GM21576 (cell line): ENCODE measurements around the gene FCRL1.

Experiments used
- ATAC-seq: cut with Tn5 transposase; IDR thresholded peaks from one replicate; pipeline ENCODE4 v1.9.1; 2021; ENCODE audit warnings: mild to moderate bottlenecking, moderate library complexity; ENCODE audit not compliant: unreplicated experiment

The FCRL1 gene, protein sequence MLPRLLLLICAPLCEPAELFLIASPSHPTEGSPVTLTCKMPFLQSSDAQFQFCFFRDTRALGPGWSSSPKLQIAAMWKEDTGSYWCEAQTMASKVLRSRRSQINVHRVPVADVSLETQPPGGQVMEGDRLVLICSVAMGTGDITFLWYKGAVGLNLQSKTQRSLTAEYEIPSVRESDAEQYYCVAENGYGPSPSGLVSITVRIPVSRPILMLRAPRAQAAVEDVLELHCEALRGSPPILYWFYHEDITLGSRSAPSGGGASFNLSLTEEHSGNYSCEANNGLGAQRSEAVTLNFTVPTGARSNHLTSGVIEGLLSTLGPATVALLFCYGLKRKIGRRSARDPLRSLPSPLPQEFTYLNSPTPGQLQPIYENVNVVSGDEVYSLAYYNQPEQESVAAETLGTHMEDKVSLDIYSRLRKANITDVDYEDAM

DNA sequence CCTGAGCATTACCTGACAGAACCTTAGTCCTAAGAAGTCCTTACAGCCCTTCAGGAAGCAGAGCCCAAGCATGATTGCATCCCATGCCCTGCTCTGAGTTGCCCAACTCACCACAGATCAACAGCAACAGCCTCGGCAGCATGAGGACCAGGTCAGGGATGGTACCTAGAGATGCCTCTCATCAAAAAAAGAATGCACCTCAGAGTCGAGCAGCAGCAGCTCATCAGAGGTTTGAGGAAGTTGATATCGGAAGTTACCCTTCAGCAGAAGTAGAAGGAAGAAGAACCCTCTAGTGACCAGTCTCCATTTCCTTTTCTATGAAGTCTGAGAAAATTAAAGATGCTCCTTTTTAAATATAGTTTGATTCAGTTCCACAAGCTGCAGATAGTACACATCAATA, at the start of gene FCRL1:
Gene FCRL1 (minus strand): TSS at position 225 of the 400 bp plus-strand sequence. CDS start 83 bp downstream, at position 142.
- no peak for ATAC-seq

DNA sequence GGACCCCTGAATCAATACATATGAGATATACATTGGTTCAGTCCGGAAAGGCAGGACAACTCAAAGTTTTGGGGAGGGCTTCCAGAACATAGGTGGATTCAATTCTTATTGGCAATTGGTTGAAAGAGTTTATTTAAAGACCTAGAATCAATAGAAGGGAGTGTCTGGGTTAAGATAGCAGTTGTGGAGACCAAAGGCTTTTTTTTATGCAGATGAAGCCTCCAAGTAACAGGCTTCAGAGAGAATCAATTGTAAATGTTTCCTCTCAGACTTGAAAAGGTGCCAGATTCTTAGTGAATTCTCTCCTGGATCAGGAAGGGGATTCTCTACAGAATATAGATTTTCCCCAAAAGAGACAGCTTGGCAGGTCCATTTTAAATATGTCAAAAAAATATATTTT, 48.7 kb upstream of the FCRL1 start:
- no peak for ATAC-seq

DNA sequence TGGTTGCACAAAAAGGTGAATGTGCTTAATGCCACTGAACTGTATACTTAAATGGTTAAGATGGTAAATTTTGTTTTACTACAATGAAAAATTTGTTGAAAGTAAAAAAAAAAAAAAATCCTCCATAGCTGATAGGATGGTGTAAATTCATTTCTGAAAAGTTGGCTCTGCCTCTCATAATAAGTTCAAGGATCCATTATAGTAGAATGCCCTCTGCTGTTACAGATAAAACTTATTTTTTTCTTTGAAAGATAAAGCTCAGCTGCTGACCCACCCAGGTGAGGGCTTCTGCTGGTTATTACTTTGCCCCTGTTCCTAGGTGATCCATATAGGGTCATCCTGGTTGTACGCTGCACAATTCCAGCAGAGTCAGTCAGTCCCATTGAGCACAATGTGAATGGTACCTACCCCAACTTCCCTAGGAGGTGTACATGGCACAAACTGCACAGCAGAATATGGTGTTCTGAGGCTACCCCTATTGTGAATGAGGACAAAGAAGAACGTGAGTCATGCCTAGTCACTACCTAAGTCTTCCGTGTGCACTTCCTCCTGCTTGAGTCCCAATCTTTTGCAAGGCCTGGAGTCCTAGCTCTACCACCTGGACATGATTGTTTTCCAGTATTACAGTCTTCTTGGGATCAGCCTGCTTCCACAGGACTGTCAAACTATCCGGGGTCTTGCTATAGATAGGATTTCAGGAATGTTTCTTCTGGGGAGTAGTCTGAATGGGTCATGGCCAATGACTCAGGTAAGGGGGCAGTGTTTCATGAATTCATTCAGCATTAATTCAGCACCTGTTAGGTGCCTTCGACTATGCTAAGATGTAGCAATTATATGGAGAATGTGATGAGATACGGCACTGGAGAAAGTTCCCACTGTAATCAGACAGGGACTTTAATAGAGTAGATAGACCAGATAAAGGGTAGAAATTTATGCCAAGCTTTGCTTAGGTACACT, 42.5 kb upstream of the FCRL1 start:
- no peak for ATAC-seq

DNA sequence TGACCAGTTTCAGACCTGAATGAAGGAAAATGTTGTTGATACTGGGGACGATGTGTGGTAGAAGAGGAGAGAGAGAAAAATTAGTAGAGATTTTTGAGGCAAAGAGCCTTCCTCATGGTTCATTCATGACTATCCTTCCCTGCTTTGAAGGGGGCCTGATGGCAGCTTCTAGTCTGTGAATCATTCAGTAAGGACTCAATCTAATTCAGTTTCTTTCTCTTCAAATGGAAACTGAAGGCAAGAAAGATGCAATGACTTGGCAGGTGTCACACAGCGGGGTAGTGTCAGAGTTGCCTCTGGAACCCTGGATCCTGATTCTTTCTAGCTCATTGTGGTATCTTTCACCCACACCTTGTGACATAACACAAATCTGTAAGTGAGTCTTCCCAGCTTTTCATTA, 36.6 kb upstream of the FCRL1 start:
- no peak for ATAC-seq

DNA sequence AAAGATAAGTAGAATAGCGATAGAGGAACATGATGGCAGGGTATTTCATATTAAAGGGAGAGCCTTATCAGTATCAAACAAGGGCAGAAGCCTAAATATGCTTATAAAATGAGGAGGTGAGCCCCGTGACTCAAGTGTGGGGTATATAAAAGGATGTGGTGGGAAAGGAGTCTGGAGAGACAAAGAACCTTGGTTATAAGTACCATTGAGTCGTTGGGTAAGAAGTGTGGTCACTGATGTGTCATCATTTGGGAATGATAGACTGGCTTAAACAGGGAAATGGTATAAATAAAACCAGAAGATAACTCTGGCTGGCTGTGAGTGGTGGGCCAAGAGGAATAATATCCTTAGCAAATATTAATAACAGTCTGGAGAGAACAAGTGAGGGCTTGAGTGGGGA, 32.6 kb upstream of the FCRL1 start:
- ATAC-seq, result no peak

DNA sequence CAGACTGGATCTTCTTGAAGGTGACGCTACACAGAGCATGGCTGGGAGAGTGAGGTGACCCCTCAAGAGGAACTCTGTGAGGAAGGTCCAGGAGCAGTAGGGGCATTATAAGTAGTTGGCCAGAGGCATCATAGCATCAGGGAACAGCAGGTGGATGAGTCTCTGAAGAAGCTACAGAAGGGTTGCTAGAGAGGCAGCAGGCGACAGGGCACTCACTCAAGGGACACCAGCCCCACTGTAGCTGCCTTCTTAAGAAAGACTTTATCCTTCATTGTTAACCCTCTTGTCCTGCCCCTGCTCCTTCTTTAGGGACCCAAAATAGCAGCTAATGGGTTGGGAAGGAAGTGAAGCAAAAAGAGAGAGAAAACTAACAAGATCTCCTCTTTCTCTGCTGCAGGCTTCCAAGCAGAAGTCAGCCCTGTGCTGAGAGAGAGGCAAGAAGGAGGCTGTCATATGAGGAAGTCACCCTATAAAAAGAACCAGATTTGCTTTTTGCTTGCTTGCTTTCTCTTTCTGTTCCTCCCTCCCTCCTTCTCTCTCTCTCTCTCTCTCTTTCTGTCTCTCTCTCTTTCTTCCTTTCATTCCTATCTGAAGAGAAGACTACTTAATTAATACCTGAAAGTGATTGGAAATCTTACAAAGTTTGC, 29.4 kb upstream of the FCRL1 start:
- ATAC-seq, result peak; percentile 79

DNA sequence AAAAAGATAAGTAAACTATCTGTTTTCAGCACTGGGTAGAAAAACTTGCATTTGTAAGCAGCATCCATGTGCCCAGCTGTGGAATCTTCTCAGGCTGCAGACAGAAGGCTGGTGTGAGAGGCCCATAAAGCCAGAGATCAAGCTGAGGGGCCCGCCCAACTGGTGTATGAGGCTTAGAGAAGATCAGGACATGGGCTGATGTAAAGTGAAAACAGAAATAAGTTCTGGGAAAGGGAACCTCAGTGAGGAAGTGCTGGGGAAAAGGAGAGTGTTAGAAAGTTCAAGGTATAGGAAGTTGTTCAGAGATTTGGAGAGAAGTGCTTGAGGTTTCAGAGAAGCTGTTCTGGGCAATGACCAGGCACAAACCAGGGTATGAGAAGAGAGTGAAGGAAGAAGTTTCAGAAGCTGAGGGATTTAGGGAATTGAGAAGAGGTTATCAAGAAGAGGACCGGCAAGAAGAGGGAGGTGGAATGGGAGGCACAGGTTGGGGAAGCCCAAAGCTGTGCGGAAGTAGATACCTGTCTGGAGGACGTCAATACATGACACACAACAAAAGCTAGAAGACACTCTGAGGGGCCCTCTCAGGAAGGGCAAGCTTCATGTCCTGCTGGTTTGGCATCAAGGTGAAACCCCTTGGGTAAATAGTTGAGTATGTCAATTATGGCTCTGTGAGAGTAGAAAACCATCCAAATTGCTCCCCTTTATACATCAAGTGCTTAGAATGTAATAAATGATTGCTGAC, 24.3 kb upstream of the FCRL1 start:
- no peak for ATAC-seq

DNA sequence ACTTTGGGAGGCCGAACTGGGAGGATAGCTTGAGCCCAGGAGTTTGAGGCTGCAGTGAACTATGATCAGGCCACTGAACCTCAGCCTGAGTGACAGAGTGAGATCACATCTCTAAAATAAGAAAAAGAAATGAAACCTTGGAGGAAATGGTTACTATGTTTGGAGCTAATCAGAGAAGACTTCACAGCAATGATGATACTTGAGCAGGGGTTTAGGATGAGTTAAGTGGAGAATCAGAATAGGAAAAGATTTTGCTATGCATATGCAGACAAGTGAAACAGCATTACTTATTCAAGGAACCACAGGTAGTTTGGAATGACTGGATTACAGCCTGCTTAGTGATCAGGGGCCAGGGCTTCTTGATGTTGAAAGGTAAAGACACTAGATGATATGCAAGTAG, 23.0 kb upstream of the FCRL1 start:
- ATAC-seq, result no peak

DNA sequence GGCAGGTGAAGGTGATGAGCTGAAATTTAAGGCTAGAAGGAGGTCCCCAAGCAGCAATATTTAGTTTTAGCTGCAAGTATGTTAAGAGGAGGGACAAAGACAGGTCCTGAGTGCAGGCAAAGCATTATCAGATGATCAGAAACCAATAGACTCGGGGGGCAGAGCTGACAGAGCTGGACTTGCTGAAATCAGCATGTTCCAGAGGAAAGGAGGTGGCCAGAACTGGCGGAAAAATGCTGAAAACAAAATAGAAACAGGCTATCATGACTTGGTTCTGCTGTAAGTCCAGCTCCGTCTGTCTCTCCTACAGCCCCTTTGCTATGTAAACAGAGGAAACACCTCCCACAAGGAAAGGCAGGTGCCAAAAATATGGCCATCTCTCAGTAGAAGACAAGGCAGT, 21.8 kb upstream of the FCRL1 start, which contains the start of gene CD5L:
Gene CD5L (minus strand): TSS at position 101 of the 400 bp plus-strand sequence. CDS start 107 bp downstream, outside the sequence.
- no peak for ATAC-seq

DNA sequence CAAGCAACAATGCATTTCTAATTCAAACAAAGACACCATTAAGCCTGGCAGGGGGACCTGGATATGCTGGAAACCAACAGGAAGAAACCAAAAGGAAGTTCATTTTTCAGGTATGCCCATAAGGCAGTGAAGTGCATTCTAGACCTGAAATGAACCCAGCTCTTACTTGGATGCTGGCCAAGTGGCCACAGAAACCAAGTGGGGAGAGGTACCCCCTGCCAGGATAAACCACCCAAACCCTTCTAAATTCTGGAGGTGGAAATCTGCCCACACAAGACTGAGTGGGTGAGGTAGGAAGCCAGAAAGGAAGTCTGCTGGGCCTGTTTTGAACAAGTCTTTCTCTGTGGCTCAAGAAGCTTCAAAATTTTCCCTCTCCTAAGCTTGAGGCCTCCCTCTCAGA, 19.0 kb upstream of the FCRL1 start:
- no peak for ATAC-seq

DNA sequence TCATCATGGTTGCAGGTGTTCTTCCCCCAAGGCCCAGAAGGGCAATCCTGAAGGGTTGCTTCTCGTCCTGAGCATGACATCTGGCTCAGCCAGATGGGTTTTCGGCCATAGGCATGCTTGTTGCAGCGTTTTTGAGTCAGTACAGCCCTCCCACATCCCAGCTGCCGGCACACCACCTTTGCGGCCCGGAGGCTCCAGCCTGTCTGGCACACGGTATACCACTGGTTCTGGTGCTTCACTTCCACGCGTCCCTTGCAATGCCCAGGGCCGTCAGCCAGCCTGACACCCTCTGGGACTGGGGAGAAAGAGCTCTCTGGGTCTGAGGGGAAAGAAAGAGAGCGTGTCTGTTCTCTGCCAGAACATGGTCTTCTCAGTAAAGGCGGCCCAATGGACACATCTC, 14.5 kb upstream of the FCRL1 start:
- ATAC-seq, result no peak

DNA sequence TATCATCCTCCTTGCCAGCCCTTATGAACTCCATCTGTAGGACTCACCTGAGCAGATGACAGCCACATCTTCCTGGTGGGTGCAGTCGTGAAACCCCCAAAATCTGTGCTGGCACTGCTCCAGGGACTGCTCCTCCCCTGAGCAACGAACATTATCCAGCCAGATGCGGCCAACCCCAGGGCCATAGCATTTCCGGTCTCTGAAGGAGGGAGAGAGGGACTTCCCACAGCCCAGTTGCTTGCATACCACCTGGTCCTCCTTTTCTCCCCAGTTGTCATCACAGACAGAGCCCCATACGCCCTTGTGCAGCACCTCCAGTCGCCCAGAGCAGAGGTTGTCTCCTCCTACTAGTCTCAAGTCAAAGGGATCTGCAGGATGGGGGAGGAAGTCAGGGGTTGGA, 13.2 kb upstream of the FCRL1 start:
- ATAC-seq, result no peak

DNA sequence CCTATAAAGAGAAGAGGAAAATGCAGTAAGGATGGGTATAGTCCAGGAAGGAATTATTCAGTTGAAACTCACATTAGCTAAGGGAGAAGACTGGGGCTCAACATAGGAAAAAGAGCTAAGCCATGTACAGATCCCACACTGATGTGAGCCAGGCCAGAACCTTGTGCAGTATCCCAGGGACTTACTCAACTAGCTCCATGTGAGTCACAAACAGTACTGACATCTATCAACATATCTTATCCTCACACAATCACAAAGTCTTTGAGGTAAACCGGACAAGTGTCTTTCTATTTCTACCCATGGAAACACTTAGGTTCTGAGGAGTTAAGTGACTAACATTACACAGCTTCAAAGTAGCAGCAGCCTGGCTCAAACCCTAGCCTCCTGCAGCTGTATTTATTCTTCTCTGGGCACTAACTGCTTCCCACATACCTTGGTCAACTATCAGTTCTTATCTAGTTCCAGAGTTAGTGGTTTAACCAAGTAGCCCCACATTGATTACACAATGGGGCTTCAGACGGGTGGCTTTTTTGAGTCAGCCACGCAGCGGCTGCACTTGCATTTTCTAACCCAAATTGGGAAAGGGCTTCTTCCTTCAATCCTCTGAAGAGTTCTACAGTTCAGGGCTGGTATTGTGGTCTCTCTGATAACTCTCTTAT, 12.2 kb upstream of the FCRL1 start:
- ATAC-seq, result no peak

DNA sequence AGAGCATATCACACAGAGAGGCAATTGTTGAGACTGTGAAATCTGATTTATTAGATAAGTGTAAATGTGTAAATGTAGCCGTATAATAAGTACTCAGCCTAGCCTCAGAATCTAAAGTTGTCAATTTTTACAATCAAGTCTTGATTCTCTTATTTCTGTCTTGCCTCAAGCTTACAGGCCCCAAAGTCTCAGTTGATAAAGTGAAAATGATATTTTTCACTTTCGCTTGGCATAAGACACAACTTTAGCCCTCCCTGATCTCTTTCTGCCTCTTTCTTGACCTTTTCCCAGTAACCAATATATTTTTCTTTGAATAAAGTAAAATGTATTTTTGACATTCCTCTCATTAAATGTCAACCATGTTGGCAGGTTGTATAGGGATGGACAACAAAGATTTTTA, 11.0 kb upstream of the FCRL1 start:
- ATAC-seq, result no peak

DNA sequence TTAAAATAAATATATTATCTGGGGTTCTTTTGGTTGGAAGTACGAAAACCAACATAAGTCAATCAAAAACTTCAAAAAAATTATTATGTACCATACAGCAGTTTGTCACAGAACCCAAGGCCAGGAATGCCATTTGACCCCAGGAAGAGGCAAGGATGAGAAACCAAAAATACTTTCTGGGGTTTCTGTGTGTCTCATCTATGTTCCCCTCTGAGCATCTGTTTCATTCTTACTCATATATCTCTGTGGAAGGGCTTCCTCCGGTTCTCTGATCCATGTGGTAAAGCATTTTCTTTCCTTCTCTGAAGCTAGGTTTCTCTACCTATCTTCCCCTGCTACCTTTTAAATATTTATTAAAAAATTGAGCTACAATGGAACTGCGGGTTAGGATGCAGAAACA, 9.8 kb upstream of the FCRL1 start:
- no peak for ATAC-seq

DNA sequence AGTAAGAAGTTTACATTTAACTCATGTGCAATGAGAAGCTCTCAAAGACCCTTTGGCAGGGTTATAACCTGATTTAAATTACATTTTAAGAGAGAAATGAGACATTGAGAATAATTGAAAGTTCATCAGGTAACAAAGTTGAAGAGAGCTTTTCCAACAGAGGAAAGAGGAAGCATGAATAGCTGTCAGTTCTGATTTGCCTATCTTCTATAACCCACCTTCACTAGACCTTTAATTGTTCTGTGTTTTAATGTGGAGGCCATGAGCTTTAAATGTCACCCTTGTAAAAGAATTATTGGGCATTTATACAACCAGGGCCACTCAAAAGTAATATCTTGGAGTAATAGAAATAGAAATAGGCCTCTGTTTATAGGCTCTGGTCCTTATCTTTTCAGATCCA, 9.3 kb upstream of the FCRL1 start:
- ATAC-seq, result no peak

DNA sequence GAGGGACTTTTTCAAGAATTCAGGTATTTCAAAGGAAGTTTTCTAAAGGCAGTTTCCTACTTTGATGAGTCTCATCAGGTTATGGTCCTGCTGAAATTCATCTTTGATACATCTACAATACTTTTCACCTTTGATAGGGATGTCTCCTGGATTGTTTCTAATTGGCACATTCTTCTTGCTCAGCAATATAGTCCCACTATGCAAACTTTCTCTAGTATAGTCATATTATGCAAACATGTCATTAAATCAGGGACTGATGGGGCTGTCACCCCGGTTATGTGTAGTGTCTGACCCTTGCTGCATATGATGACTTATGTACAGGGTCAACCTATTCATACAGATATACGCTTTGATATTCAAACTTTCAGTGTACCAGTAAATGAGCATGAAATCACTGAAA, 379 bp upstream of the FCRL1 start:
- no peak for ATAC-seq

DNA sequence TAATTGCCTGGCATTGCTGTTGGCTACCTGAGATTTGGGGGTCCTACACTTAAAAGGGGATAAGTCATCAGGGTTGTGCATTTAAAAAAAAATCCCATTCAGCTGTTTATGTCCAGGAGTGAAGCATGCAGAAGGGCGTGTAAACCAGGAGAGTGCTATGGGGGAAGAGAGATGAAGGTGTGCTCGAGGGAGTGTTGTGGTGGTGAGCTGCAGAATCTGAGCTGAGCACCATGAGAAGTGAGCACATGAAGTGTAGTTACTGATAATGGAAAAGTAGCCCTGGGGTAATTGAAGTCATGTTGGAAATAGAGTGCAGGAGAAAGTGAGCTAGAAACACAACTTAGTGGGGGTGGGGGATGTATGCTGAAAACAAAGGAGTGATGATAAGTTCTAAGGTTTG, 705 bp downstream of the FCRL1 start:
- ATAC-seq, result no peak

DNA sequence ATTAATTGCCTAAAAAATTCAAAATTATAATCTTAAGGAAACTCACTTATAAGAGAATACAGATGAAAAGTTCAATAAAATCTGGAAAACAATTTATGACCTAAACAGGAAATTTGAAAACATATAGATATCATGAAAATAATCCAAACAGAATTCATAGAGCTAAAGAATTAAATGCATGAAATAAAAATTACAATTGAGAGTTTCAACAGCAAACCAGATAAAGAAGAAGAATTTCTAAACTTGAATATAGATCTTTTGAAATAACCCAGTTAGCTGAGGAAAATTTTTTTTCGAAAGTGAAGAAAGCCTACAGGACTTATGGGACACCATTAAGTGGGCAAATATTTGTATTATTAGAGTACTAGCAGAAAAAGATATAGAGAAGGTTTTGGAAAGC, 6.7 kb downstream of the FCRL1 start:
- ATAC-seq, result no peak
